H1 (cell line): ENCODE results near the gene NSF. TPM values are rescaled to one million over a fixed set of nuclear protein-coding genes. Genes with fewer than 3 reads are reported as not detected.
A peak's percentile ranks its signal among the peaks of the same experiment; 100 is the strongest.

ENCODE experiments used
- CTCF ChIA-PET: fragments of 300-600 bp; sonication (Branson Sonifier 250); formaldehyde crosslinking; loops from one replicate; lab custom pipeline; 2021; ENCODE audit not compliant: partially characterized antibody; lab: Charles Lee
- POLR2A ChIA-PET: fragments of 300-600 bp; sonication (Branson Sonifier 250); formaldehyde crosslinking; loops from one replicate; lab custom pipeline; 2021; ENCODE audit warnings: inconsistent platforms; ENCODE audit not compliant: partially characterized antibody; lab: Charles Lee
- DNase-seq, 2 experiments: peaks; one replicate each; pipeline versions ENCODE4 v3.0.0 to v3.0.0-alpha.2; 2010 to 2022; ENCODE audit warnings: low spot score in 2 of 2, low read depth in 1 of 2, mixed read lengths in 1 of 2
- FAIRE-seq: peaks from 2 replicates; lab custom pipeline; 2011; peaks lifted over from hg19 to GRCh38; lab: Jason Lieb, UNC
- H2AFZ ChIP-seq: 2 replicates; pipeline ENCODE4 v1.8.1; 2012; ENCODE audit warnings: low read length, inconsistent platforms
- H2AK5ac ChIP-seq: 2 replicates; pipeline ENCODE4 v1.6.1; 2013; ENCODE audit warnings: low read depth, low read length
- H2BK120ac ChIP-seq: replicated peaks from 2 replicates; pipeline ENCODE3; 2013; ENCODE audit warnings: low read depth, low read length, inconsistent platforms
- H2BK12ac ChIP-seq: 2 replicates; pipeline ENCODE4 v1.6.1; 2013; ENCODE audit warnings: low read depth, low read length
- H2BK15ac ChIP-seq: 2 replicates; pipeline ENCODE4 v1.6.1; 2013; ENCODE audit warnings: low read length
- H2BK20ac ChIP-seq: 2 replicates; pipeline ENCODE4 v1.6.1; 2013; ENCODE audit warnings: low read length
- H2BK5ac ChIP-seq: 2 replicates; pipeline ENCODE4 v1.6.1; 2013; ENCODE audit warnings: low read depth, low read length
- H3K14ac ChIP-seq: 2 replicates; pipeline ENCODE4 v1.6.1; 2013; ENCODE audit warnings: inconsistent platforms; ENCODE audit not compliant: insufficient read length
- H3K18ac ChIP-seq: 2 replicates; pipeline ENCODE4 v1.6.1; 2013; ENCODE audit warnings: low read length; ENCODE audit errors: extremely low read depth
- H3K23ac ChIP-seq: 2 replicates; pipeline ENCODE4 v1.6.1; 2013; ENCODE audit warnings: inconsistent platforms; ENCODE audit not compliant: insufficient read length
- H3K23me2 ChIP-seq: 2 replicates; pipeline ENCODE4 v1.6.1; 2013; ENCODE audit warnings: low read depth, low read length
- H3K27ac ChIP-seq: 2 replicates; pipeline ENCODE4 v1.6.1; 2011; ENCODE audit warnings: low read depth, low read length, inconsistent platforms
- H3K27me3 ChIP-seq, 4 experiments: replicated peaks in 1 of 4; 1 replicate in 1 of 4; 2 replicates in 3 of 4; pipeline versions ENCODE4 v1.6.1 to v1.8.1; 2011 to 2013; ENCODE audit warnings: low read length in 3 of 4, mild to moderate bottlenecking in 3 of 4, inconsistent platforms in 2 of 4, mixed read lengths in 2 of 4, moderate library complexity in 1 of 4; ENCODE audit not compliant: control insufficient read depth in 3 of 4, insufficient read depth in 3 of 4; ENCODE audit errors: extremely low read depth in 1 of 4
- H3K36me3 ChIP-seq, 4 experiments: 2 replicates each; pipeline versions ENCODE4 v1.6.1 to v1.8.1; 2011 to 2013; ENCODE audit warnings: mild to moderate bottlenecking in 4 of 4, low read length in 3 of 4, moderate library complexity in 2 of 4, control low read depth in 1 of 4, inconsistent platforms in 1 of 4; ENCODE audit not compliant: insufficient read depth in 4 of 4, control insufficient read depth in 2 of 4
- H3K4ac ChIP-seq: replicated peaks from 2 replicates; pipeline ENCODE3; 2013; ENCODE audit warnings: low read length, low read depth, mixed read lengths, inconsistent platforms; ENCODE audit not compliant: insufficient read length
- H3K4me1 ChIP-seq, 4 experiments: replicated peaks in 1 of 4; 1 replicate in 1 of 4; 2 replicates in 3 of 4; pipeline versions ENCODE4 v1.6.1 to v1.8.1; 2011 to 2013; ENCODE audit warnings: low read length in 3 of 4, inconsistent platforms in 2 of 4, mixed read lengths in 1 of 4; ENCODE audit not compliant: insufficient read depth in 4 of 4, control insufficient read depth in 3 of 4
- H3K4me2 ChIP-seq, 2 experiments: 2 replicates each; pipeline versions ENCODE4 v1.6.1 to v1.8.1; 2011 to 2013; ENCODE audit warnings: low read depth in 2 of 2, low read length in 2 of 2, control low read depth in 1 of 2, inconsistent platforms in 1 of 2, mild to moderate bottlenecking in 1 of 2; ENCODE audit not compliant: insufficient read depth in 1 of 2
- H3K4me3 ChIP-seq, 4 experiments: fragments of 200-600, 300-600 bp in 1 of 4; sonication (generic), shearing (Covaris generic), sonication (Bioruptor Twin) in 1 of 4; 2 replicates each; pipeline versions ENCODE4 v1.5.1 to v1.8.1; 2011 to 2016; ENCODE audit warnings: low read length in 4 of 4, low read depth in 3 of 4, control low read depth in 2 of 4, inconsistent platforms in 2 of 4, mild to moderate bottlenecking in 2 of 4, mixed read lengths in 1 of 4, moderate library complexity in 1 of 4; ENCODE audit not compliant: insufficient read depth in 2 of 4; ENCODE audit errors: extremely low read depth in 1 of 4
- H3K56ac ChIP-seq: replicated peaks from 2 replicates; pipeline ENCODE3; 2013; ENCODE audit warnings: low read depth, mild to moderate bottlenecking, mixed read lengths, low read length, inconsistent platforms; ENCODE audit not compliant: insufficient read length
- H3K79me1 ChIP-seq: 2 replicates; pipeline ENCODE4 v1.6.1; 2013; ENCODE audit warnings: low read depth, low read length, control low read depth
- H3K79me2 ChIP-seq, 2 experiments: 2 replicates each; pipeline versions ENCODE4 v1.6.1 to v1.8.1; 2012 to 2013; ENCODE audit warnings: low read length in 2 of 2, mild to moderate bottlenecking in 2 of 2, inconsistent platforms in 1 of 2; ENCODE audit not compliant: insufficient read depth in 2 of 2, control insufficient read depth in 1 of 2
- H3K9ac ChIP-seq, 4 experiments: replicated peaks in 1 of 4; 1 replicate in 1 of 4; 2 replicates in 3 of 4; pipeline versions ENCODE4 v1.6.1 to v1.8.1; 2011 to 2013; ENCODE audit warnings: low read depth in 3 of 4, low read length in 3 of 4, control low read depth in 2 of 4, mild to moderate bottlenecking in 2 of 4, moderate library complexity in 2 of 4, inconsistent platforms in 1 of 4; ENCODE audit errors: extremely low read depth in 1 of 4
- H3K9me3 ChIP-seq, 2 experiments: 2 replicates each; pipeline versions ENCODE4 v1.6.1 to v1.8.1; 2012 to 2013; ENCODE audit warnings: mild to moderate bottlenecking in 2 of 2, moderate library complexity in 2 of 2, control low read depth in 1 of 2, inconsistent platforms in 1 of 2, low read depth in 1 of 2, low read length in 1 of 2, mixed read lengths in 1 of 2; ENCODE audit not compliant: insufficient read depth in 2 of 2
- H4K20me1 ChIP-seq, 2 experiments: replicated peaks in 1 of 2; 2 replicates each; pipeline versions ENCODE3 to v1.8.1; 2011 to 2013; ENCODE audit warnings: inconsistent platforms in 2 of 2, low read length in 2 of 2, mild to moderate bottlenecking in 1 of 2; ENCODE audit not compliant: insufficient read depth in 2 of 2, control insufficient read depth in 1 of 2
- H4K5ac ChIP-seq: 2 replicates; pipeline ENCODE4 v1.6.1; 2013; ENCODE audit warnings: low read length, low read depth, mixed read lengths, inconsistent platforms; ENCODE audit not compliant: insufficient read length
- H4K8ac ChIP-seq: 2 replicates; pipeline ENCODE4 v1.8.0; 2013; ENCODE audit warnings: mild to moderate bottlenecking, moderate library complexity, low read length, inconsistent platforms; ENCODE audit not compliant: insufficient read depth; ENCODE audit errors: extremely low read depth
- H4K91ac ChIP-seq: replicated peaks from 2 replicates; pipeline ENCODE3; 2013; ENCODE audit warnings: low read length, mixed read lengths, inconsistent platforms; ENCODE audit not compliant: insufficient read length
- CTBP2 ChIP-seq: IDR thresholded peaks from 2 replicates; pipeline ENCODE4 v1.7.0; 2011; ENCODE audit warnings: borderline replicate concordance, mild to moderate bottlenecking, moderate library complexity, mixed read lengths, low read length; ENCODE audit not compliant: insufficient read depth, insufficient read length
- EZH2 ChIP-seq: fragments of 200-600 bp; sonication (generic); IDR thresholded peaks from 2 replicates; pipeline ENCODE4 v1.7.1; 2012; ENCODE audit warnings: low read depth, mild to moderate bottlenecking, moderate library complexity, low read length, inconsistent platforms; ENCODE audit not compliant: severe bottlenecking
- HDAC2 ChIP-seq, 2 experiments: fragments of 300-600 bp in 1 of 2; sonication (generic) in 1 of 2; IDR thresholded peaks; 2 replicates each; pipeline ENCODE4 v1.6.1; 2011 to 2012; ENCODE audit warnings: low read depth in 2 of 2, low read length in 2 of 2, mild to moderate bottlenecking in 2 of 2, moderate library complexity in 2 of 2, borderline replicate concordance in 1 of 2, inconsistent platforms in 1 of 2
- HDAC6 ChIP-seq: IDR thresholded peaks from one replicate; pipeline ENCODE4 v1.7.1; 2012; ENCODE audit warnings: low read depth, mild to moderate bottlenecking, inconsistent platforms, low read length, moderate library complexity
- JUND ChIP-seq: IDR thresholded peaks from 2 replicates; pipeline ENCODE4 v1.6.1; 2011; ENCODE audit warnings: mild to moderate bottlenecking, improper control_type of control experiment, low read length
- KDM1A ChIP-seq: fragments of 200-600, 300-600 bp; sonication (generic); IDR thresholded peaks from 2 replicates; pipeline ENCODE4 v1.7.1; 2016; ENCODE audit warnings: mild to moderate bottlenecking, low read length, borderline replicate concordance
- POLR2A ChIP-seq, 2 experiments: IDR thresholded peaks; 1 replicate in 1 of 2; 2 replicates in 1 of 2; pipeline ENCODE4 v1.6.1; 2011; ENCODE audit warnings: low read depth in 2 of 2, low read length in 2 of 2, mild to moderate bottlenecking in 2 of 2; ENCODE audit errors: control extremely low read depth in 1 of 2
- SP2 ChIP-seq: IDR thresholded peaks from 2 replicates; pipeline ENCODE4 v1.6.1; 2012; ENCODE audit warnings: mild to moderate bottlenecking, low read length, inconsistent platforms
- SP4 ChIP-seq: IDR thresholded peaks from 2 replicates; pipeline ENCODE4 v1.6.1; 2012; ENCODE audit warnings: low read length, inconsistent platforms
- SRF ChIP-seq: IDR thresholded peaks from 2 replicates; pipeline ENCODE4 v1.6.1; 2011; ENCODE audit warnings: mild to moderate bottlenecking, low read depth, low read length, moderate library complexity
- TAF7 ChIP-seq: optimal IDR thresholded peaks from 2 replicates; pipeline ENCODE3; 2011; ENCODE audit warnings: low read depth, mild to moderate bottlenecking, inconsistent platforms, low read length, moderate library complexity, borderline replicate concordance
- TEAD4 ChIP-seq: IDR thresholded peaks from 2 replicates; pipeline ENCODE4 v1.6.1; 2012; ENCODE audit warnings: low read depth, low read length, inconsistent platforms, mixed read lengths
- ZNF274 ChIP-seq: IDR thresholded peaks from 2 replicates; pipeline ENCODE4 v1.7.0; 2012; ENCODE audit warnings: low read length, borderline replicate concordance; ENCODE audit errors: extremely low read depth
- WGBS, 2 experiments: shearing (Covaris generic) in 1 of 2; methylation state at CpG; one replicate each; pipeline versions ENCODE4 v1.1.6 to v1.1.7; 2013 to 2015; ENCODE audit warnings: low lambda C conversion rate in 2 of 2, mixed read lengths in 2 of 2, inconsistent platforms in 1 of 2, low coverage in 1 of 2, missing lambda C conversion rate in 1 of 2; ENCODE audit not compliant: insufficient replicate concordance in 2 of 2, insufficient coverage in 1 of 2, insufficient read length in 1 of 2; ENCODE audit errors: extremely low coverage in 1 of 2, missing lambda C conversion rate in 1 of 2; 5-methylcytosine and 5-hydroxymethylcytosine counted together
- polyA plus RNA-seq, 7 experiments: library from polyadenylated mRNA; depleted of rRNA in 3 of 7; stranded (reverse) in 5 of 7; unstranded in 2 of 7; fragments of >200 nt in 5 of 7; fragments of 200-250 nt in 2 of 7; gene quantifications; 1 replicate in 5 of 7; 2 replicates in 1 of 7; 4 replicates in 1 of 7; pipeline versions ENCODE4 v1.2.1 to v1.2.3, GENCODE V29; 2011 to 2013; ENCODE audit warnings: missing spikeins in 2 of 7, mixed read lengths in 2 of 7
- total RNA-seq: library from RNA; stranded (reverse); fragmentation: NEBNext Ultra II Directional; extraction: Animal tissue kit (Norgen Biotek cat#: 25700); gene quantifications from 2 replicates; pipeline ENCODE4 v1.2.1, GENCODE V29; 2021

Gene NSF
- total and polyA plus RNA-seq, 2 of the 8 experiments (the other 6 are each of a cell fraction or from before 2014, with no cell fraction given) = 13.0 to 27.7 TPM

GRCh38 chr17:46774108-46774737, 183.8 kb downstream of the NSF start:
- POLR2A ChIA-PET = no interaction called here
- H2BK12ac ChIP-seq = peak overlapping the region; percentile 90; the same call in 1 of the 2 replicates
- H3K27me3 ChIP-seq = peaks cover 46 to 82% (median 76%) of the 10 kb centered on the region in 4 experiments
- CTCF ChIA-PET = interaction anchor here (1.0 to 1.6 kb wide), 3 partner anchors 39 to 59 kb away, joined by 3 to 4 read pairs (median 4); no protein-coding TSS in a partner anchor
- H4K20me1 ChIP-seq = peaks cover 4 to 10% of the 10 kb centered on the region in 2 experiments
- H3K23ac ChIP-seq = no peak overlapping the region
- peak overlapping the region in 1 of 2 experiments; percentile 75; a peak in 1 of 4 replicates for H3K4me2 ChIP-seq
- H2BK20ac ChIP-seq = no peak overlapping the region
- H3K4me1 ChIP-seq = peaks cover 6 to 32% (median 25%) of the 10 kb centered on the region in 4 experiments
- H3K4ac ChIP-seq = no peak overlapping the region
- H3K4me3 ChIP-seq = no peak overlapping the region
- no peak overlapping the region for H3K14ac ChIP-seq
- H2BK120ac ChIP-seq = no peak overlapping the region
- no peaks in the 10 kb centered on the region for H3K79me2 ChIP-seq
- FAIRE-seq (no peak), DNase-seq (no peak)
- H4K91ac ChIP-seq = no peak overlapping the region
- no peak overlapping the region; the same call in 1 of the 2 replicates for H3K18ac ChIP-seq
- H3K79me1 ChIP-seq = no peaks in the 10 kb centered on the region
- peaks cover 0 to 2% of the 10 kb centered on the region in 2 experiments; a peak in 1 of 4 replicates for H3K9me3 ChIP-seq
- no peak overlapping the region for H2AFZ ChIP-seq
- H2AK5ac ChIP-seq = peak overlapping the region; percentile 88; the same call in 1 of the 2 replicates
- no peak overlapping the region for H3K9ac ChIP-seq
- H2BK5ac ChIP-seq = peak overlapping the region; percentile 52; the same call in 1 of the 2 replicates
- H3K23me2 ChIP-seq = peaks cover 10% of the 10 kb centered on the region; the same call in 1 of the 2 replicates
- H2BK15ac ChIP-seq = 0 out of 2 replicates have a peak overlapping the region, but pooled peaks have one; percentile 4
- no peak overlapping the region for H3K27ac ChIP-seq
- H3K36me3 ChIP-seq = no peaks in the 10 kb centered on the region; a peak in 1 of 8 replicates
- 91% methylated on average over 10 of the region's 10 CpGs; no CpG with 5 or more reads in 1 of the 2 experiments for WGBS, 2 experiments
- H4K5ac ChIP-seq = no peak overlapping the region
- H4K8ac ChIP-seq = no peak overlapping the region
- H3K56ac ChIP-seq = no peak overlapping the region
- no peak for TF ChIP-seq EZH2
- TF ChIP-seq KDM1A = no peak
- TF ChIP-seq HDAC2 (IDR thresholded peaks at IDR 0.05; ENCODE audit: borderline replicate concordance in 1 of 2, low read depth in 2 of 2, low read length in 2 of 2) = no peak
- TF ChIP-seq JUND = no peak
- TF ChIP-seq TEAD4 = no peak
- no peak for TF ChIP-seq ZNF274
- no peak for TF ChIP-seq SP4
- TF ChIP-seq HDAC6 = no peak
- no peak for TF ChIP-seq CTBP2
- TF ChIP-seq TAF7 = no peak
- no peak for TF ChIP-seq SRF
- no peak for TF ChIP-seq SP2
- no peak for TF ChIP-seq POLR2A (IDR thresholded peaks at IDR 0.05; ENCODE audit: control extremely low read depth in 1 of 2, low read depth in 2 of 2, low read length in 2 of 2)
